Right hindlimb (tissue), 1 donor: ENCODE results near the gene LRRC4C.

Experiments
- DNase-seq: peaks from one replicate; pipeline ENCODE4 v3.0.0-alpha.2; 2018

LRRC4C gene

GRCh38 chr11:40841231-40841630 lies 618.2 kb downstream of the LRRC4C start:
- DNase-seq: no peak

GRCh38 chr11:40838181-40838683 lies 621.2 kb downstream of the LRRC4C start:
- no peak for DNase-seq

DNA sequence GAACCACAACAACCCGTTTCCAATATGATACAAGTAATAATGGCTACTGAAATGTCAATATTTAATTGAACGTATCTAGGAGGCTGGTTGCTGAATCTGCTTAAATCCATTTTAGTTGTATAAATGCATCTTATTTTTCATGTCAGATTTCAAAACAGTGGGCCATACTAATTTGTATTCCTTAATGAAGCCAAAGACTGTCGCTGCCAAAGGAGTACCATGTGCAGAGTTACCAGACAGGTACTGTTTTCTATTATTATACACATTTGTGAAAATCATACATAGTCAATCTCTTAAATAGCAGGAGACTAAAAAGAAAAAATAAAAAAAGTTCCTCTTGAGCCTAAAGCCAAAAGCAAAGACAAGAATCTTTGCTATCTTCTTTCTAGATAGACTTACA lies 632.3 kb downstream of the LRRC4C start:
- DNase-seq: no peak

DNA sequence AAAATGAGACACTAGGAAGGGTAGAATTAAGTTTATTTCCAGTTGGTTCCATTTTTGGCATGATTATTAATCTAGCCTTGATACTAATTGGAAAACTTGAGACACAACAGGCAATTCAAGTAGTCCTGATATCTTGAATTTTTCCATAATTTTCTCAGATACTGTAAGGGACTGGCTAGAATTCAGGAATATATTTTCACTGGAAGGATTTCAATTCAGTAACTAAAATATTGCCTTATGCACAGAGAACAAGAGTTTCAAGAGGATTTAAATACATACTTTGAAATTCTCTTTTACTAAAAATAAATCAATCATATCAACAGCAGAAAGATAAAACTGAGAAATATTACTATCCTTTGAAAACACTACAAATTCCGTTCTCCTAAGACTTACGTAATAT lies 632.9 kb downstream of the LRRC4C start:
- no peak for DNase-seq

GRCh38 chr11:40825201-40825834 lies 634.1 kb downstream of the LRRC4C start:
- DNase-seq: no peak

DNA sequence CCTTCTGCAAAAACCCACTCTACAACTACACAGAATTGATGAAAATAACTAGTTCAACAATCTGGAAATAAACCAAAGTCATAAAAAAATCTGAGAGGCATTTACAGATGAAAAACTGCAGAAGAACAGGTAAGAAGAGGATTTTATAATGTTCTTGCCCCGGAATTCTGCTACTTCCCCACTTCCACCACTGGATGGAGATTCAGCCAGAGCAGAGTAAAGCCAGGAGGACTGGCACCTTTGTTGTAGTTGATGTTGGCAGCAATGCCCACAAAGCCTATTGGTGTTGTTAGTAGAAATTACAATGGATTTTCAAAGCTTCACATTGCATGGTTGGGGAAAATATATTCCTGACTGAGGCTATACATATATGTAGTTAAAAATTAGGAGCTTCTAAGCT lies 640.2 kb downstream of the LRRC4C start:
- DNase-seq: no peak

DNA sequence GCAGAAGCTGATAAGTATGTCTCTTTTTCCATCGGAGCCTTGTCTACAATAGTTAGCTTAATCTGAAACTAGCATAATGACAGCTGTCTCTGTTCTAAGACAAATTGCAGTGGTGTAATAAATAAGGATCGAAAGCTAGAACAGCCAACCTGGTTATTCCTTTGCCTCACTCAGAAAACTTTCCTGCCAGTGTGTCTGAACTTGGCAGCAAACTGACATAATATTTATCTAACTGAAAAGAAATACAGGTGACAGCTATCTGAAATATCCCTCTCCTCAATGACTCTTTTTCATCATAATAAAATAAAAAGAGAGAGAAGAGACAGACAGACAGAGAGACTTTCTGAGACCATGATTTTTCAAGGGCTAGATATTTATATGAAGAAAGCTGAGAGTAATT lies 642.5 kb downstream of the LRRC4C start:
- DNase-seq: no peak

DNA sequence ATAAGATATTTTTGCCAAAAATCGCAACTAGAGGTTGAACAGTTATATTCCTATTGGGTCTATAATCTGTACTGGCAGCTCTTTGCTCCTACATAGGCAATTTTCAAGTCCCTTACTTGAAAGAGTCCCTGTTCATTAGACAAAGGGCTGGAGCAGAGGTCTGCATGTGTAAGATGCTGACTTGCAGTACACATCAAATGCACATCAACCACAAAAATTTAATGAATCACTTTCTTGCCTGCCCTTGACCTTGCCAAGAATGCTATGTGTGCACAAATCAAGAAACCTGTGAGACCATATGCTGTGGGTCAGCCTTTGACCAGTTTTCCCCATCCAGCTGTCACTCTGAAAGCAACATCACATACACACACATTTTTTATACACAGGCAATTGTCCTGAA lies 661.5 kb downstream of the LRRC4C start:
- DNase-seq: no peak

- DNase-seq: no peak
These were observed 672.2 kb downstream of the LRRC4C start for GRCh38 chr11:40787224-40787623.

- DNase-seq: no peak
These were observed 696.4 kb downstream of the LRRC4C start for GRCh38 chr11:40763046-40763445.

- no peak for DNase-seq
These were observed 700.1 kb downstream of the LRRC4C start for GRCh38 chr11:40759341-40759740.

DNA sequence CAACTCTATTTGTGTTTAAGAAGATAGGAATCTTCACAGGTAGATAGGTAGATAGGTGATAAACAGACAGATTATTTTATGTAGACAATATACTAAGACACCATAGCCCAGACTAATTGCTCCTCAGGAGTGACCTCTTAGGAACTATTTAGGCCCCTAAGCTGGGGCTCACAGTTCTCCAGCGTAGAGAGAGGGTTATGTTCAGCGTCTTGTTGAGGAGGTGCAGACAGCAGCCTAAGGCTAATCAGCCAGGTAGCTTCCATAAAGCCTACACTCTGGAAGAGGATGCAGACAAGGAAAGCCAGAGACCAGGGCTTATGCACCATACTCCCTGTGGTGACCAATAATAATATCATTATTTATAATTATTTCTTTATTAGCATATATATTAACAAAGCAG lies 705.2 kb downstream of the LRRC4C start:
- DNase-seq: no peak

GRCh38 chr11:40746282-40746681 lies 713.2 kb downstream of the LRRC4C start:
- no peak for DNase-seq

- no peak for DNase-seq
These were observed 727.3 kb downstream of the LRRC4C start for GRCh38 chr11:40732132-40732531.

GRCh38 chr11:40722179-40722795 lies 737.2 kb downstream of the LRRC4C start:
- DNase-seq: no peak

- no peak for DNase-seq
These were observed 742.9 kb downstream of the LRRC4C start for GRCh38 chr11:40716344-40717130.

GRCh38 chr11:40713083-40713482 lies 746.4 kb downstream of the LRRC4C start:
- no peak for DNase-seq

- DNase-seq: no peak
These were observed 758.4 kb downstream of the LRRC4C start for GRCh38 chr11:40701027-40701426.

DNA sequence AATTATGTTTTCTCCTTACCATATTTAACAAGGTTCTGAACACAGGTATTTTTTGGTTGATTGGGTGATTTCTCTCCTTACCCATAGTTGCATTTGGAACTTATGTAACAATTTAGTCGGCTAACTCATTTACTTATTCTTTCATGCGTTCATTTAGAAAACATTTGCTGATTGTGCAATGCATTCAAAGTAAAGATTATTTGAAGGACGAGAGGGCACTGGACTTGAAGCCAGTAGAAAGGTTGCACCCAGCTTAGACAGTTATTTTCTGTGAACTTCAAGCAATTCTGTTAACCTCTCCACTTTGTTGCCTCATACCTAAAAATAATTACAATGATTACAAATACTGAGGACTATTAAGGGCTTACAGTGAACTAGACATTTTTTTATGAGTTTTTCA lies 769.6 kb downstream of the LRRC4C start:
- no peak for DNase-seq

- no peak for DNase-seq
These were observed 771.1 kb downstream of the LRRC4C start for GRCh38 chr11:40688369-40688768.

DNA sequence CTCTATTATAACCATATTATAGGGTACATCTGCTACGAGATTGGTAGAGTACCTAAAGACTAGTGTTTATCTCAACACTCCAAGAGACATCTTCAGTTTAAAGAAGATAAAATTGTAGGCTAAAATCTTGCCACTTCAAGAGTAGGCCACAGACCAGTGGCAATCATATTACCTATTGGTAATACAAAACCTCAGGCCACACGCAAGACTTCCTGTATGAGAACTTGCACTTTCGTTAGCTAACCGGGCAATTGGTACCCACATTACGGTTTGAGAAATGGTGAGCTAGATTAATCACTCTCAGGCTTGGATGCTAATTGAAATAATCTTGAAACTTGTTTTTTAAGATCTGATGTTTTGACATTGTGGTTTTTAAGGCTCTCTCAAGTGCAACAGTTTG lies 772.7 kb downstream of the LRRC4C start:
- DNase-seq: no peak

DNA sequence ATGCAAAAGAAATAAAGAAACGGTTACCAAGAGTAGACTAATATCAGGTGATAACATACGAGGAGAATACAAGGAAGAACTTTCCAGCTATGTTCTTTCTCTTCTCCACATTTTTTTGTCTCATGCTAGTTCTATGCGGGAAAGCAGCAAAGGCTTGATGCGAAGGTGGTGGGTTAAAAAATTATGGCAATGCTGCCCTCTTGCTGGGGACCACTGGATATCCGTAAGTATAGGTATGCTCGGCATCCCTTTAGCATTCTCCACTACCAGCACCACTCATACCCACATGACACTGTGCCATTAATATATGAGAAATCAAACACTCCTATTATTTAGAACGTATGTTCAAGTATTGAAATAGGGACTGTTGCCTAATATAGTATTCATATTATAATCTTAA lies 776.4 kb downstream of the LRRC4C start:
- DNase-seq: no peak

DNA sequence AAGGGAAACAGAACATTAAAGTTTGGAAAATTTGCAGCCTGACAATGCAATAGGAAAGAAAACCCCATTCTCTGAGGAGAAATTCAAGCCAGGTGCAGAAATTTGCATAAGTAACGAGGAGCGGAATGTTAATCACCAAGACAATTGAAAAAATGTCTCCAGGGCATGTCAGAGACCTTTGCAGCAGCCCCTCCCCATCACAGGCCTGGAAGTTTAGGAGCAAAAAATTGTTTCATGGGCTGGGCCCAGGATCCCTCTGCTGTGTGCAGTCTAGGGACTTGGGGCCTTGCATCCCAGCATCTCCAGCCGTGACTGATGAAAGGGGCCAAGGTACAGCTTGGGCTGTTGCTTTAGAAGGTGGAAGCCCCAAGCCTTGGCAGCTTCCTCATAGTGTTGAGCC lies 780.2 kb downstream of the LRRC4C start:
- no peak for DNase-seq

GRCh38 chr11:40647295-40647694 lies 812.2 kb downstream of the LRRC4C start:
- DNase-seq: no peak
